Body of pancreas (tissue), 4 donors: ENCODE data around the gene CXCR3. TPM values are rescaled to one million over a fixed set of nuclear protein-coding genes. Genes with fewer than 3 reads are reported as not detected.

Experiments used
- ATAC-seq: fragments of 150-250 bp; one replicate; pipeline ENCODE4 v1.9.1; 2016
- DNase-seq, 4 donors: peaks; one replicate each; pipeline ENCODE4 v3.0.0-alpha.2; 2019
- H3K27ac ChIP-seq, 4 donors: fragments of 200-600 bp; sonication (generic); 1 replicate in 3 of 4; 2 replicates in 1 of 4; pipeline versions ENCODE4 v1.5.1 to v1.6.1; 2016 to 2019; ENCODE audit warnings: mild to moderate bottlenecking in 1 of 4, mixed read lengths in 1 of 4, moderate library complexity in 1 of 4
- H3K27me3 ChIP-seq, 2 donors: fragments of 200-600 bp; sonication (generic); one replicate each; pipeline ENCODE4 v1.6.0; 2016; ENCODE audit warnings: mild to moderate bottlenecking in 1 of 2
- H3K36me3 ChIP-seq, 2 donors: fragments of 200-600 bp; sonication (generic); replicated peaks in 1 of 2; 2 replicates each; pipeline ENCODE4 v1.5.1; 2016; ENCODE audit warnings: low read depth in 2 of 2; ENCODE audit not compliant: insufficient read depth in 1 of 2
- H3K4me1 ChIP-seq: fragments of 200-600 bp; sonication (generic); one replicate; pipeline ENCODE4 v1.6.0; 2016
- H3K4me3 ChIP-seq, 2 donors: fragments of 200-600 bp; sonication (generic); 1 replicate in 1 of 2; 2 replicates in 1 of 2; pipeline ENCODE4 v1.5.1; 2016 to 2019
- H3K9me3 ChIP-seq, 3 donors: fragments of 200-600 bp; sonication (generic); 1 replicate in 2 of 3; 2 replicates in 1 of 3; pipeline ENCODE4 v1.5.1; 2016
- POLR2A ChIP-seq, 3 donors: fragments of 450-650 bp; IDR thresholded peaks; one replicate each; pipeline ENCODE4 v1.6.1; 2016; ENCODE audit warnings: antibody characterized with exemption in 3 of 3, mild to moderate bottlenecking in 2 of 3
- WGBS, 2 donors: methylation state at CpG; one replicate each; pipeline ENCODE4 v1.1.5; 2017; 5-methylcytosine and 5-hydroxymethylcytosine counted together
- intact Hi-C: fragments of 100-400 bp; cut with DNase I; formaldehyde crosslinking; loops from one replicate; pipeline ENCODE4 v1.15.1; 2023
- total RNA-seq, 2 donors: library from RNA; depleted of rRNA; stranded (reverse); fragments of >200 nt; gene quantifications; one replicate each; pipeline ENCODE4 v1.1.0, GENCODE V29; 2016
- TF ChIP-seq, protein P1 (sequence below), 7 experiments: fragments of 450-650 bp in 4 of 7; fragments of 200-600 bp in 3 of 7; sonication (generic) in 3 of 7; IDR thresholded peaks; one replicate each; pipeline ENCODE4 v1.5.1; 2016 to 2019; ENCODE audit warnings: antibody characterized with exemption in 7 of 7

The CXCR3 gene
- total RNA-seq, 2 donors from 2014 or later = 0.78 TPM; not detected in 1

DNA sequence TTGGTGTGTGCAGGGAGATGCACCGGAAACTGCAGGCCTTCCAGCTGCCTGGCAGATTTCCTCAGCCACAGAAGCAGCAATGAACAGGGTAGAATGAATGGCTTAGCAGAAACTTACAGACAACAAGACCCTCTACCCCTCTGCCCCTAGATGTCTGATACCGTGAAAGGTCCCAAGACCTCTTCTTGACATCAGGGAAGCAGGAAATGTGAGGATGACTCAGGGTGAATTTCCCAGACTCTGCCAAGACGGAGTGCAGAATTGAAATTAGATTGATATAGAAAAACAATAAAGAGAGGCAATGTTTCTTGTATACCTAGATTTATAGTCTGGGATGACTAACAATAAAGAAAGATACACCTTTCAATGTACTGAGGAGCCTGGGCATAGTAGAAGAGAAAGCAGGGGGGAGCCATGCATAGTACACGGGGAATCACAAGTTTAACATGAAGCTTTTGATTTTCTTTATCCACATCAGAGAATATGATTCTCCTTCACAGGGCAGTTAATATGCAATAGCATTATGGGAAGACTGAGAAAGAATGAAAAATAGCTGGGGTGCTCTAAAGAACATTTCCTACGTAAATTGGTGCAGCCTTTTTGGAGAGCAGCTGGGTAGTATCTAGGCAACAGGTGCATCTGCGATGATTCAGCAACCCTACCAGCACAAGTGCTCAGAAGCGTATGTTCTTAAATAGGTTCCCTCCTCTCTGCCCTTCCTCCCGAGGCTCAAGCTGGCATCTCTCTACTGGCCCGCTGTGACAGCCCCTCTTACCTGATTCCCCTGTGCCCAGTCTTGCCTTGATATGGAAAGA is 18.3 kb upstream of the CXCR3 start:
- no peak for TF ChIP-seq POLR2A (IDR thresholded peaks at IDR 0.05)
- TF ChIP-seq, protein P1, sequence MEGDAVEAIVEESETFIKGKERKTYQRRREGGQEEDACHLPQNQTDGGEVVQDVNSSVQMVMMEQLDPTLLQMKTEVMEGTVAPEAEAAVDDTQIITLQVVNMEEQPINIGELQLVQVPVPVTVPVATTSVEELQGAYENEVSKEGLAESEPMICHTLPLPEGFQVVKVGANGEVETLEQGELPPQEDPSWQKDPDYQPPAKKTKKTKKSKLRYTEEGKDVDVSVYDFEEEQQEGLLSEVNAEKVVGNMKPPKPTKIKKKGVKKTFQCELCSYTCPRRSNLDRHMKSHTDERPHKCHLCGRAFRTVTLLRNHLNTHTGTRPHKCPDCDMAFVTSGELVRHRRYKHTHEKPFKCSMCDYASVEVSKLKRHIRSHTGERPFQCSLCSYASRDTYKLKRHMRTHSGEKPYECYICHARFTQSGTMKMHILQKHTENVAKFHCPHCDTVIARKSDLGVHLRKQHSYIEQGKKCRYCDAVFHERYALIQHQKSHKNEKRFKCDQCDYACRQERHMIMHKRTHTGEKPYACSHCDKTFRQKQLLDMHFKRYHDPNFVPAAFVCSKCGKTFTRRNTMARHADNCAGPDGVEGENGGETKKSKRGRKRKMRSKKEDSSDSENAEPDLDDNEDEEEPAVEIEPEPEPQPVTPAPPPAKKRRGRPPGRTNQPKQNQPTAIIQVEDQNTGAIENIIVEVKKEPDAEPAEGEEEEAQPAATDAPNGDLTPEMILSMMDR (IDR thresholded peaks at IDR 0.05) = no peak
- intact Hi-C loops = no loop called here
- Histone ChIP-seq H3K27me3 (no peaks in the 10 kb centered on the region), H3K4me1 (no peaks in the 10 kb centered on the region), H3K27ac (no peak overlapping the region), H3K4me3 (no peak overlapping the region), H3K36me3 (no peaks in the 10 kb centered on the region), H3K9me3 (no peaks in the 10 kb centered on the region)
- peak in 1 of 4 donors; percentile 10 for DNase-seq
- WGBS, 2 donors = 72 to 87% methylated on average over 7 to 9 of the region's 9 CpGs
- no peak for ATAC-seq

DNA sequence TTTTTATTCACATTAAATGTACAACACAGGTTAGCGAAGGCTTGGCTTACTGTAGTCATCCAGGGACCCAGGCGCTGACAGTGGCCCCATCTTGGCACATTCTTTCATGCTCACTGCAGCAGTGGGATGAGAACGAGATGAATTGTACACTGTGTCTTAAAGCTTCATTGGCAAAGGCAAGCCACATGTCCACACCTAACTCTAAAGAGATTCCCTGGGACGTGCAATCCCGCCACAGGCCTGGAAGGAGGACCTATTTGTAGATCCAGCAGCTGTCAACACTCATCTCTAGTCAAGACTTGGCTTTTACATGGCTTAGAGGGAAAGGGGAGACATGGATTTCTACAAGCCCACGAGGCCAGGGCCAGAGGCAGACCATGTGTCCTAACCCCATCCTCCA is 16.1 kb upstream of the CXCR3 start:
- H3K9me3 ChIP-seq = no peaks in the 10 kb centered on the region
- no peak overlapping the region for H3K27ac ChIP-seq
- TF ChIP-seq, protein P1 (IDR thresholded peaks at IDR 0.05) = no peak
- no peak for TF ChIP-seq POLR2A (IDR thresholded peaks at IDR 0.05)
- DNase-seq (no peak), ATAC-seq (no peak)
- H3K36me3 ChIP-seq = no peaks in the 10 kb centered on the region
- no peaks in the 10 kb centered on the region for H3K27me3 ChIP-seq
- intact Hi-C loops = no loop called here
- no peak overlapping the region for H3K4me3 ChIP-seq
- WGBS, 2 donors = 94 to 100% methylated on average over 3 to 5 of the region's 6 CpGs
- H3K4me1 ChIP-seq = no peaks in the 10 kb centered on the region

DNA sequence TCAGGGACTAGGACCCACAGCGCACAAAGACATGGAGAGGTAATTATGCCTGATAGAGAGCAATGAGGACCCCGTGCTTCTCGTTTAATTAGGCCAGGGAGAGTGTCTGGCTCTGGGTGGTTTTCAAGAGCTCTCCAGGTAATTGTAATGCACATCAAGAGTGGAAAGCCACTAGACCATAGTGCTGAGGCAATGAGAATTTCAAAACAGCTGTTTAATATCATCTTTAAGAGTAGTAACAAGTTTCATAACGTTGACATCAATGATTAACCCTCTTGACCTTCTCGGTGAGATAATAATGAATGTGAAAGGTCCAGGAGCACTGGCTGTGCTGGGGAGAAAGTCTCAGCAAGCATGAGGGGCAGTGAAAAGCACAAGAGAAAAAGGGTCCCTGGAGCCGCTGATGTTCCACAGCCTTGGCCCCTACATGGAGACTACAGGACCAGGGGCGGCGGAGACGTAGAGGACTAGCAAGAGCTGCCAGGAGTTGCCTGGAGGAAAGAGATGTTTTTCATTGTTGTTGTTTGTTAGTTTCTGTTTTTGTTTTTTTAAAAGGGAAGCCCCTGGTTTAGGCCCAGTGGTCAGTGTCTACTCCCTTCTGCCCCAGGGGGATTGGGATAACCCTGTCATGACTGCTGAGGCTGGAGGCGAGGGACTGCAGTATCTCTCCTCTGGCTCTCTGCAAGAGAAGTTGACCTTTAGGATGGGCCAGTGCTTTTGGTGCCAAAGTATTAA is 14.8 kb upstream of the CXCR3 start:
- no peak for TF ChIP-seq POLR2A (IDR thresholded peaks at IDR 0.05)
- TF ChIP-seq, protein P1 (IDR thresholded peaks at IDR 0.05) = no peak
- Histone ChIP-seq H3K4me3 (no peak overlapping the region), H3K27me3 (no peaks in the 10 kb centered on the region), H3K4me1 (no peaks in the 10 kb centered on the region), H3K36me3 (no peaks in the 10 kb centered on the region), H3K27ac (no peak overlapping the region), H3K9me3 (no peaks in the 10 kb centered on the region)
- WGBS, 2 donors = 67 to 72% methylated on average over 8 to 10 of the region's 10 CpGs
- intact Hi-C loops = no loop called here
- DNase-seq = no peak
- no peak for ATAC-seq

DNA sequence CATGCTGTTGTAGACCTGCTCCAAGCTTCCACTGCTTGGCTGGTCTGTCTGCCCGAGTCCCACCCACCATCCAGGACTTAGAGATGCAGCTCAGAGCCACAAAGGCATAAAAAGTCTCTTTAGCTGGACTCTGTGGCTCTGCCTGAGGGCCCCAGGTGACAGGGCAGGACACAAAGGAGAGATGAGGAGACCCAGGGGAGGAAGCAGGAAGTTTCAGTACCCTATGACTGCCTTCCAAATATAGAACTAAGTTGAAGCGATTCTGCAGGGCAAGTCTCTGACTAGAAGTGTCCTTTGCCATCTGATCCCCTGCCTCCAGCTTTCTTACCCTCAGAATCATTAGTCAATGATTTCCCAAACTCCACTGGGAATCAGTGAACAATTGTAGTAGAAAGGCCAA is 11.2 kb upstream of the CXCR3 start:
- H3K4me3 ChIP-seq = no peak overlapping the region
- no peaks in the 10 kb centered on the region for H3K27me3 ChIP-seq
- TF ChIP-seq POLR2A (IDR thresholded peaks at IDR 0.05) = no peak
- TF ChIP-seq, protein P1 (IDR thresholded peaks at IDR 0.05) = no peak
- WGBS, 2 donors = no CpG with 5 or more reads among the region's 2 CpGs
- H3K27ac ChIP-seq = no peak overlapping the region
- intact Hi-C loops = no loop called here
- no peaks in the 10 kb centered on the region for H3K9me3 ChIP-seq
- no peaks in the 10 kb centered on the region for H3K4me1 ChIP-seq
- no peaks in the 10 kb centered on the region for H3K36me3 ChIP-seq
- no peak for ATAC-seq
- no peak for DNase-seq
